NB4 (cell line): ENCODE measurements around the gene SHC2.

Experiments used
- DNase-seq: peaks from one replicate; pipeline ENCODE4 v3.0.0; 2010; ENCODE audit warnings: low read depth
- H3K4me3 ChIP-seq: one replicate; pipeline ENCODE4 v1.5.1; 2011; ENCODE audit warnings: mild to moderate bottlenecking, low read depth, low read length, moderate library complexity
- CTCF ChIP-seq: IDR thresholded peaks from one replicate; pipeline ENCODE4 v1.5.1; 2012; ENCODE audit warnings: low read depth, low read length
- MAX ChIP-seq: IDR thresholded peaks from 2 replicates; pipeline ENCODE4 v1.6.1; 2011; ENCODE audit warnings: low read depth, low read length
- MYC ChIP-seq: IDR thresholded peaks from 2 replicates; pipeline ENCODE4 v1.6.1; 2011; ENCODE audit warnings: low read depth, low read length
- POLR2A ChIP-seq: IDR thresholded peaks from 2 replicates; pipeline ENCODE4 v1.6.1; 2011; ENCODE audit warnings: mild to moderate bottlenecking; ENCODE audit not compliant: insufficient read length; ENCODE audit errors: extremely low read depth

SHC2 gene

GRCh38 chr19:391726-392374 lies 69.0 kb downstream of the SHC2 start:
- no peak for DNase-seq
- H3K4me3 ChIP-seq: no peak overlapping the region
- TF ChIP-seq MAX (no peak), POLR2A (no peak), MYC (no peak), CTCF (no peak)

- no peak for DNase-seq
- H3K4me3 ChIP-seq: no peak overlapping the region
- no peak for TF ChIP-seq CTCF
- TF ChIP-seq MYC: no peak
- TF ChIP-seq MAX: no peak
- no peak for TF ChIP-seq POLR2A
These were observed 69.7 kb downstream of the SHC2 start for GRCh38 chr19:391207-391557.

GRCh38 chr19:390386-391206 lies 70.2 kb downstream of the SHC2 start:
- TF ChIP-seq CTCF (no peak), MYC (no peak), MAX (no peak), POLR2A (no peak)
- DNase-seq: no peak
- H3K4me3 ChIP-seq: no peak overlapping the region

GRCh38 chr19:389935-390289 lies 70.9 kb downstream of the SHC2 start:
- H3K4me3 ChIP-seq: no peak overlapping the region
- no peak for DNase-seq

GRCh38 chr19:389255-389934 lies 71.4 kb downstream of the SHC2 start:
- TF ChIP-seq MAX: no peak
- no peak for TF ChIP-seq POLR2A
- no peak for TF ChIP-seq MYC
- TF ChIP-seq CTCF: no peak
- H3K4me3 ChIP-seq: no peak overlapping the region
- DNase-seq: no peak

More at GRCh38 chr19:389935-390289, 70.9 kb downstream of the SHC2 start:
- TF ChIP-seq MYC: no peak
- no peak for TF ChIP-seq POLR2A
- no peak for TF ChIP-seq MAX
- TF ChIP-seq CTCF: no peak
